HG03565 (cell line): ENCODE results near the gene KDM7A.
"Not testable (repeated sequence)": the region's sequence is repeated elsewhere in the genome, so short reads cannot be mapped to it uniquely, and the experiment has no call there.

Experiments
- ATAC-seq: cut with Tn5 transposase; IDR thresholded peaks from one replicate; pipeline ENCODE4 v1.9.1; 2021; ENCODE audit warnings: mild to moderate bottlenecking, moderate library complexity; ENCODE audit not compliant: unreplicated experiment

KDM7A gene

DNA sequence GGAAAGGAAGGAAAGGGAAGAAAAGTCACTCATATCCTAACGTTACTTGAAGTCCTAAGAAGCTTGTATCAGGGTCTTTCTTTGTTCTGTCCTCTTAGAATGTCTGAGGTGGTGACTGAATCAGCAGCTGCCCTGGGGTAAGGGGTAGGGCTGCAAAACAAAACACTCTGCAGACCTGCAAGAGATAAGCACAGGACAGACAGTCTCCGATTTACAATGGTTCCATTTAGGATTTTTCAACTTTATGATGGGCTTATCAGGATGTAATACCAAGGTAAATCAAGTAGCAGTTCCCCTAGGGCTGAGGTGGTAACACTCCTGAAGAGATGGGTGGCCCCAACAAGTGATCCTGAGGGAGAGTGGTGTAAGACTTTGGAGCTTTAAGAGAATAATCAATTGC, 16.5 kb downstream of the KDM7A start:
- ATAC-seq: no peak

- no peak for ATAC-seq
Measured at GRCh38 chr7:140159497-140159896, 17.3 kb downstream of the KDM7A start.

- no peak for ATAC-seq
Measured at GRCh38 chr7:140156460-140157080, 20.2 kb downstream of the KDM7A start.

DNA sequence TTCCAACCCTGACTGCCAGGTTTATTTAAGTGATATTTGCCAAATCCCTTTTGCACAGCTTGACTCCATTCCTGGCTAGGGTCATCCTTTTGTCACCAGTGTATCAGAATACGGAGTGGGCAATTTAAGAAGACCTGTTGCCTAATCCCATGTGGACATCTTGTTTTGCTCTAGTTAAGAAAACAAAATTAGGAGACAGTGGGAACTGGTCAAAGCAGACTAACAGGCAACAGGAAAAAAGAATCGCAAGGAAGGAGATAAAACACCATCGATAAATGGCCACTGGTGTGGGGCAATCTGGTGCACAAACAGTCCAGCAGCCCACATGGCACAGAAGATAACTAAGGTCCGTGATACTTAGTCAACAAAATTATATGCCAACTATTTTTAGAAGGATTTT, 21.4 kb downstream of the KDM7A start:
- ATAC-seq: no peak

DNA sequence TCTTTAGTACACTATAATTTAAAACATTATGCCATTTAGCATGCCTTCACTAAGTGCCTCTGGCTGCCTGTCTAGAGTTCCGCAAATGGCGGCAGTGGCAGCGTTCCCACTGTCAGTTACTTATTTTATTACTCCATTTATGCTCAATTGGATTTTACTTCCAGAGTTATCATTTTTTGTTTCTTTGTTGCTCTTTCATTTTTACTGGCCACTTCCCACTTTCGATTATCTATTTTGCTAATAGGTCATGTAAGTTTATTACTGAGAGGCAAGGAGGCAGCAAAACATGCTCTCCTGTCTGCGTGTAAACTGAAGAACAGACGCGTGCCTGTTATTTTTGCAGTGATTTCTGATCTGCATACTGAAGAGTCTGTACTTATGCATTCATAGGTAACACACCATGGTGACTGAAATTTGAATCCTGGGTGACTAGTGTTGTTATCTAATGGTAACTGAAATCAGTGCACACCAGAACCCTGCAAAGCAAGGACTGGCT, 23.1 kb downstream of the KDM7A start:
- ATAC-seq: no peak

GRCh38 chr7:140146574-140146973, 30.2 kb downstream of the KDM7A start:
- no peak for ATAC-seq

DNA sequence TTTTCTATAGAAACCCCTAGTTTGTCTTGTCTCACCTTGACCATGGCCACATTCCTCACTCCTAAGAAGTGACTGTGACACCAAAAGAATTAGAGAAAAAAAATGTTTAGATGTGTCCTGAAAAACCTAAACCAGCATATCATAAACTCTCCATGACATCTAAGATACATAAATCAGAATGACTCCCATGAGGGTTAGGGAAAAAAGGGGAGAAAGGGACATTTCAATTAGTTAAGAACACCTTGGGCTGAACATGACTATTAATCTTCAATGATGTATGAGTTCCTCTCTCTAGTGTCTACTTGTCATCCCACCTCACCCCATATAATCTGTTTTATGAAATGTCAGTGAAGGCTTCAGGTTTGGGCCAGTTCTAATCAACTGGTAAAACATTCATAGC, 31.1 kb downstream of the KDM7A start:
- ATAC-seq: no peak

DNA sequence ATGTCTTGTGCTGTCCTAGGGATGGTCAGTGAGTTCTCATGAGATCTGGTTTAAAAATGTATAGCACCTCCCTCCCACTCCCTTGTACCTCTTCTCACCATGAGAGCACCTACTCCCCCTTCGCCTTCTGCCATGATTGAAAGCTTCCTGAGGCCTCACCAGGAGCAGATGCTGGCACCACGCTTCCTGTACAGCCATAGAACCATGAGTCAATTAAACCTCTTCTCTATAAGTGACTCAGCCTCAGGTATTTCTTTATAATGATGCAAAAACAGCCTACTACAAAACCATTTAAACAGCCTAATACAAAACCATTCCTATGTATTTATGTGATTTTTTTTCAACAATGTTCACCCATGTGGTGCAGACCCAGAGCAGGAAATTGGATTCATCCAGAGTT, 32.0 kb downstream of the KDM7A start:
- ATAC-seq: no peak

DNA sequence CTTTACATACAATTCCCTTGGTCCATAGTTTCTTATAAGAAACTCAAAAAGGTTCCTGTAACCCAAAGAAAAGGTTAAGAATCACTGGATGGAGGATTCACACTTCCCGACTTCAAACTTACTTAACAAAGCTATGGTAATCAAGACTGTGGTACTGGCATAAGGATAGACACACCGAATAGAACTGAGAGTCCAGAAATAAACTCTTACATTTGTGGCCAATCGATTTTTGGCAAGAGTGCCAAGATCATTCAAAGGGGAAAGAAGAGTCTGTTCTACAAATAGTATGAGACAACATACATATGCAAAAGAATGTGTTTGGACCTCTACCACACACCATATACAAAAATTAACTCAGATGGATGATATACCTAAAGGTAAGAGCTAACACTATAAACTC, 32.8 kb downstream of the KDM7A start:
- no peak for ATAC-seq

DNA sequence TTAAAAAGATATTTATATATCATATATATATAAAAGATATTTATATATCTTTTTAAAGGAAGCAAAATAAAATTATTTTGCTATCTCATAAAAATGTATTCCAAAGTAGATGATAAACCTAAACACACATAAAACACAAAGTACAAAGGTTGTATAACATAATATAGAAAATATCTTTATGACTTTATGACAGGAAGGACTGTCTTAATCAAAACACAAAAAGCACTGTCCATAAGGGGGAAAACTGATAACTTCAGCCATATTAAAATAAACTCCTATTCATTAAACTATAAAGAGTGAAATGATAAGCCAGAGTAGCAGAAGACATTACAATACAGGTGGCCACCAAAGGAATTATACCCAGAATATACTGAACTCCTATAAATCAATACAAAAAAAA, 34.8 kb downstream of the KDM7A start:
- no peak for ATAC-seq

DNA sequence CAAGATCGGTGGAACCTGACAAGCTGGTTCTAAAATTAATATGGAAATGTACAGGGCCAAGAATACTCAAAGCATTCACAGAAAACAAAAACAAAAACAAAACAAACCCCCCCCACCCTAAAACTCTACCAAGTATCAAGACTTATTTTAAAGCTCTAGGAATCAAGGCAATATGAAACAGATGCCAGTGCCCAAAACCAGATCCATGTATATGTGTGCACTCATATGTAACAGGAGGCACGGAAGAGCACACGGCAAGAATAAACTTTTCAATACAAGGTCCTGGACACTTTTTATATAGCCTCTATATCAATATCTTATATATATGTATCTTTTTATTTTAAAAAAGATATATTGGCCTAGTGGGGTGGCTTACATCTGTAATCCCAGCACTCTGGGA, 35.5 kb downstream of the KDM7A start:
- ATAC-seq: no peak

- ATAC-seq: no peak
Measured at GRCh38 chr7:140137078-140137477, 39.7 kb downstream of the KDM7A start.

- no peak for ATAC-seq
Measured at GRCh38 chr7:140136073-140136472, 40.7 kb downstream of the KDM7A start.

- ATAC-seq: no peak
Measured at GRCh38 chr7:140134039-140134438, 42.7 kb downstream of the KDM7A start.

- no peak for ATAC-seq
Measured at GRCh38 chr7:140127360-140128127, 49.2 kb downstream of the KDM7A start.

DNA sequence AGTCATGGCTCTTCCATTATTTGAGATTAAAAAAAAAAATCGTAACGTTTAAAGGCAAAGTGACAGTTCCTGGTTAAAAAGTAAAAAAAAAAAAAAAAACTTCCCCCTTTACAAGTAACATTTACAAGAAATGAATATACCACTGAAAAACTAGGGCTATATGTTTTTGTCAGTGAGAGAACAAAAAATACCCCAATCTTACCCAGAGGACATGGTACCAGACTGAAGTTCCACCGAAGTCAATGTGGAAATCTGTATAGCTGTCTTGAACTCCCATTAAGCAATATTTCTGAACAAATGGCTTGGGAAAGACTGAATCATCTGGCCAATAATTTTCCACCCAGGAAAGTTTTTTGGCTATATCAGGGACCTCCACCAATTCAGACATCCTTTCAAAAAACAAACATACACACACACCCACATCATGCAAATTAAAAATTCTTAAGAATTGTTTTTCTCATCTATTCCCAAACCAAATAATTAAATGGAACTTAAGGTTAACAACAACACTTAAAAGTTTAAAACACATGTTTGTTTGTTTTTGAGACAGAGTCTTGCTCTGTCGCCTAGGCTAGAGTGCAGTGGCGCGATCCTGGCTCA, 50.2 kb downstream of the KDM7A start:
- no peak for ATAC-seq

- ATAC-seq: no peak
Measured at GRCh38 chr7:140122965-140123364, 53.8 kb downstream of the KDM7A start.

- ATAC-seq: no peak
Measured at GRCh38 chr7:140121326-140121725, 55.5 kb downstream of the KDM7A start.

GRCh38 chr7:140114817-140115216, 62.0 kb downstream of the KDM7A start:
- ATAC-seq: not testable (repeated sequence)

GRCh38 chr7:140108777-140109176, 68.0 kb downstream of the KDM7A start:
- not testable (repeated sequence) for ATAC-seq

GRCh38 chr7:140096459-140096858, 80.3 kb downstream of the KDM7A start:
- ATAC-seq: no peak

- ATAC-seq: no peak
Measured at GRCh38 chr7:140093375-140093774, 83.4 kb downstream of the KDM7A start.
